GM21825 (cell line): ENCODE results near the gene MYLK.
"Not testable (repeated sequence)": the region's sequence is repeated elsewhere in the genome, so short reads cannot be mapped to it uniquely, and the experiment has no call there.

Source experiments
- ATAC-seq: cut with Tn5 transposase; IDR thresholded peaks from one replicate; pipeline ENCODE4 v1.9.1; 2021; ENCODE audit warnings: mild to moderate bottlenecking, moderate library complexity; ENCODE audit not compliant: unreplicated experiment

Gene MYLK

DNA sequence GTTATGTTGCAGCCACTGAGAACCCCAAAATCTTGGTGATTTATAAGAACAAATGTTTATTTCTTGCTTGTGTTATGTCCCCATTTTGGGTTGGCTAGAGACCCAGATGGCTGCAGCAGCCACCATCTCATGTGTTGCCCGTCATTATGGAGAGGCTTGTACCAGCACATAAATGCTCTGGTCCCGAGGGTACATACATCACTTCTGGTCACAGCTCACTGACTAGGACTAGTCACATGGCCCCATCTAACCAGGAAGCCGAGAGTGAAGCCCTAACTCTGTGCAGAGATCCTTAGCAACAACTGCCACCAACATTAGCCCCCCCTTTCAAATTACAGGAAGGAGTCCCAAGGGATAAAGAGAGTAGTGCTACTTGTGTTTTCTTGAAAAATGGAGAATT lies 273.8 kb downstream of the MYLK start:
- ATAC-seq: peak; percentile 75

DNA sequence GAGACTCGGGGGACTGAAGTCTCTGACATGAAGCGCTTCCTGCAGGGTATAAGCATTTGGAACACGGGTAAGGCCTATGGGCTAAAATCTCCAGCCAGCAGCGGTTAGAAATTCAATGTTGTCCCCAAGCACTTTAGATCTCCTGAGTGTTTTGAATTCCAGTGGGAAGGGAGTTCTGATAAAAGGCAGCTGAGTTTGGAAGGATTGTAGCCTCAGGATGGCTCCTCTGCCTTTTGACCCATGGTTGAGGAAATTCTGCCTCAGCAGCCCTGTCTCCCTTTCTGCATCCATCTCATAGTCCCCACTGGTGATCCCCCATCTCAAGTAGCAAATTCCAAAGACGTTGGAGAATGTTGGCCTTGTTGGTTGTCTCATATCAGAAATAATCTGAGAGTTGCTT lies 275.1 kb downstream of the MYLK start:
- no peak for ATAC-seq

DNA sequence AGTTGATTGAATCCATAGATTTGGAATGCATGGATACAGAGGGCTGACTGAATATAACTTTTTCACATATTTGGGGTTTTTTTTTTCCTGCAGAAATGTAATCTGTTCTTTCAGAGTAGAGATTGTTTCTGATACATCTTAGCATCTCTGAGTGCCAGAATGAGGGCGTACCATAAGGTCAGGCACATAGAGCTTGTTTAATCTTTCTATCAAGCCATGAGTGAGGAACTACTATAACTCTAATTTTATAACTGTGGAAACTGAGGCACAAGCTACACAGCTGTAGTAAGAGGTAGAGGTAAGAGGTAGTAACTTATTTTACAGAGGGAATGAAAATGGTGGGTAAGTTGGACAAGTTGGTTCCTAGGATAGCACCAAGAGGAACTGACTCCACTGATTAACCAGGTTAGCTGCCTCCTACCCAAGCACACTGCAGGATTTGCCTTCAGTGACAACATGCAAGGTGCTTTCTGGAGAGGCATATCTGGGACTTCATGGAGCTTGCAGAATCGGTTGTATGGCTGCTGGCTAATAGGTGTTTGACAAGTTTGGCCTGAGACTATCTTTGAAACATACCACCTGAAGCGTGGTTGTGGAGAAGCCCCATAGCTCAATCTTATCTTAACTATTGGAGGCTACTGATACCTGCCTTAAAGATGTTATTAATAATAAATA lies 275.7 kb downstream of the MYLK start:
- ATAC-seq: no peak

DNA sequence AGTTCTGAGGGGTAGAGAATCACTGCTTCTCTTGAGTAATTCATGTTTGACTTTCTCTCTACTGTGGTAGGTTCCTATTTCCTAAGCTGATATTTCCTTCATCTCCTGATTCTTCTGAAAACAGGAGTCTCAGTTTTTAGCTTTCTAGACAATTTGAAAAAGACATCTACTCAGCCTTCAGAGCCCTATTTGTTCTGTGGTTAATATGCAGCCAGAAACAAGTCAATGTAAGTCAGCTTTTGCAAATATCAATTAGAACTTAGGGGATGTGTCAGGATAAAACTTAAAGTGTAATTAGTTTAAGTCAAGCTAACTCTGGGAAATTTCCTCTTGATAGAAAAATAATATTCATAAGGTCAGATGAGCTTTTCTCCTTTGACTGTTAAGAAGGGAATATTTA lies 277.6 kb downstream of the MYLK start:
- no peak for ATAC-seq

DNA sequence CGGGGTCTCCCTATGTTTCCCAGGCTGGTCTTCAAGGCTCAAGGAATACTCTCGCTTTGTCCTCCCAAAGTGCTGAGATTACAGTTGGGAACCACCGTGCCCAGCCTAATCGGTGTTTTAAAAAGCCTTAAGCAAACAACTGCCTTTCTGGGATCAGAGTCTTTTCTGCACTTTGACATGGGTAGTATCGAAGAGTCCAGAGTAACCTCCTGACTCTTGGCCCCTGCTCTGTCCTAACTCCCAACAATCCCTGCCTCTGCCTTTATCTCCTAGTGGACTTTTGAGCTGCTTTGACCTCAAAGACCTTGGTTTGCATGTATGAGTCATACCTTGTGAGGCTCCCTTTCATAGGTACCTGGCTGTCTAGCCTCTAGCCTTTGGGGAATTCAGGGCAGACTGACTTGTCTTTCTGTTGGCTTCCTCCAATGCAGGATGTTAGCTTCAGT lies 278.3 kb downstream of the MYLK start:
- ATAC-seq: peak; percentile 70

DNA sequence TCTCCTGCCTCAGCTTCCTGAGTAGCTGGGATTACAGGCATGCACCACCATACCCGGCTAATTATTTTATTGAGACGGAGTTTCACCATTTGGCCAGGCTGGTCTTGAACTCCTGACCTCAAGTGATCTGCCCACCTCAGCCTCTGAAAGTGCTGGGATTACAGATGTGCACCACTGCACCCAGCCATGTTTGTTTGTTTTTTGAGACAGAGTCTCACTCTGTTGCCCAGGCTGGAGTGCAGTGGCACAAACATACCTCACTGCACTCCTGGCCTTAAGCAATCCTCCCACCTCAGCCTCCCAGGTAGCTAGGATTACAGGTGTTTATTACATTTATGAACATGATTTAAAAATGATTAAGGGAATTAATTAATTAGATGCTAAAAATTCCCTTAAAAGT lies 281.0 kb downstream of the MYLK start:
- ATAC-seq: not testable (repeated sequence)

DNA sequence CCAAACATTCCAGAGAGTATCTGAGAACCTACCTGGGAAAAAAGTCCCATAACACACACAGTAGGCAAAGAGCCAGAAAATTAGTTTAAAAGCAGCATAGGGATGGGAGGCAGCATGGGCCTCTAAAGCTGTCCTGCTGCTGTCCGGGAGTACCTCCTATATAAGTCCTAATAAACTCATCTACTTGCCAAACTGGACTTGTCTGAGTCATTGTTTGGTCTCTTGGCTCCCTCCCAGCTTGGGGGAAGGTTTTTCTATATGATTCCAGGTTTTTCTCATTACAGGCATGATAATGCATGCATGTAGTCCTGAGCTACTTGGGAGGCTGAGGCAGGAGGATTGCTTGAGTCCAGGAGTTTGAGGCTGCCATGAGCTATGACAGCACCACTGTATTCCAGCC lies 281.8 kb downstream of the MYLK start:
- ATAC-seq: no peak

DNA sequence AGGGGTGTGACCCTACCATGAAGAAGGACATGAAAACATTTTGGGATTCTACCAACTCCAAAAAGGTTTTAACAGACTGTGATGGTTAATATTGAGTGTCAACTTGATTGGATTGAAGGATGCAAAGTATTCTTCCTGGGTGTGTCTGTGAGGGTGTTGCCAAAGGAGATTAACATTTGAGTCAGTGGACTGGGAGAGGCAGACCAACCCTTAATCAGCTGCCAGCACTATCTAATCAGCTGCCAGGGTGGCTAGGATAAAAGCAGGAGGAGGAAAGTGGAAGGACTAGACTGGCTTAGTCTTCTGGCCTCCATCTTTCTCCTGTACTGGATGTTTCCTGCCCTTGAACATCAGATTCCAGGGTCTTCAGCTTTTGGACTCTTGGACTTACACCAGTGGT lies 283.3 kb downstream of the MYLK start:
- ATAC-seq: not testable (repeated sequence)

DNA sequence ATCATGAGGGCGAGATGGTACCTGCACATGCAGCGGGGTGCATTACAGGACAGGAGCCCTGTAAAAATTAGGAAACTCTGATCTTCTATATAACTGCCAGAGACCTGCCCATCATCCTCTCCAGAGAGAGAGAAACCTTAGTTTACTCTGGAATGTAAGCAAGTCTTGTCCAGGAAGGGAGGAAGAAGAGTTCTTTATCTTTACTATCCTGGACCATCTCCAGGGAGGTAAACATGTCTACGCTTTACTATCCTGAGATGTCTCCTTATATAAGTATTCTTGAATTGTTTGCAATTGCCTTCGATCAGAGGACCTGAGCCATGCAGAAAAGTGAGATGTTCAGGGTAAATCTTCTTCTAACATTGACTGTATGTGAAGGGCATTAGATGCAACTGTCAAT lies 286.6 kb downstream of the MYLK start:
- no peak for ATAC-seq

DNA sequence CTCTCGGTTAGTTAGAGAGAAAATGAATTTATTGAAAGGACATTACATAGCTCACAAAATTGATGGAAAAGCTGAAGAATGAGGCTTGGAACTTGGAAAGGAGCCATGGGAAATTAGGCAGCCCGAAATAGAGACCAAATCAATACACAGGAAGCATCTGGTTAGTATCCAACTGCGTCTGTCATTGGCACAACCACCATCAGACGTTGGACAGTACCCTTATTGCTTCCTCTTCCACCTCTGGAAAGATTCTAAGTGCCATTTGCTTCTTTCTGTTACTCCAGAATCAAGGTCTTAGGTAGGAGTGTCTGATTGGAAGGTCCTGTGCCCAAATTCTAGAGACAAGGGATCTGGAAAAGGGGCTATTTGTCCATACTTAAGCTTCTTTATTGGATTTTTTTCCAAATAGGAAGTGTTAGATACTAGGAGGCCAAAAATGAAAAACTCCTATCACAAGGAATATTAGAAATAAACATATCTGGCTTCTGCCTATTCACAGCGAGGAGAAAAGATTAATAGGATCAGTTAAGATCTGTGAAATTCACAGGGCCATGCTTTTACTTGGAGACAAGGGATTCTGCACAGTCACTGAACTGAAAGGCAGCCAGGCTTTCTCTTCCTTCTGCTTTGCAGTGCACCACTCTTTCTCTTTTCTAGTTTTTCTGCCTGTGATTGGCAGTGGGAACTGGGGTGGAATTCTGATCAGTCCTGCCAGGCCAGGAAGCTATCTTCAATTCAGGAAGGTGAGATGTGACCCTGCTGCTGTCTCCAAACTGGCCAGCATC lies 288.5 kb downstream of the MYLK start:
- no peak for ATAC-seq

DNA sequence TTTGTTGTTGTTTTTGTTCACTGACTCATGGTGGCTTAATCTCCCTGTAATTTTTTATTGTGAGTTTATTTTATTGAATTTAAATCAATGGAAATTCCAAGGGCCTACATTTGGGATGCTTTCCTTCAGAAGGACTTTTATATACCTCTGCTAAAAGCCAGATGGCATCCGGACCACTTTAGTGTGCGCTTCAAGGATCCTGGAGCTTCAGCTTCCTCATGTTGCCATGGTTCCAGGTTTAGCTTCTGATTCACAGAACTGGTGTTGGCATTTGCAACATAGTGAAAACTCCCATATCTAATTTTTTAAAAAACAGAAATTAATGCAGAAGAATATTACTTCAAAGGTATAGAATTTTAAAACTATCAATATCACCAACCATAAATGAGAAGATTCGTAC lies 290.8 kb downstream of the MYLK start:
- ATAC-seq: no peak

DNA sequence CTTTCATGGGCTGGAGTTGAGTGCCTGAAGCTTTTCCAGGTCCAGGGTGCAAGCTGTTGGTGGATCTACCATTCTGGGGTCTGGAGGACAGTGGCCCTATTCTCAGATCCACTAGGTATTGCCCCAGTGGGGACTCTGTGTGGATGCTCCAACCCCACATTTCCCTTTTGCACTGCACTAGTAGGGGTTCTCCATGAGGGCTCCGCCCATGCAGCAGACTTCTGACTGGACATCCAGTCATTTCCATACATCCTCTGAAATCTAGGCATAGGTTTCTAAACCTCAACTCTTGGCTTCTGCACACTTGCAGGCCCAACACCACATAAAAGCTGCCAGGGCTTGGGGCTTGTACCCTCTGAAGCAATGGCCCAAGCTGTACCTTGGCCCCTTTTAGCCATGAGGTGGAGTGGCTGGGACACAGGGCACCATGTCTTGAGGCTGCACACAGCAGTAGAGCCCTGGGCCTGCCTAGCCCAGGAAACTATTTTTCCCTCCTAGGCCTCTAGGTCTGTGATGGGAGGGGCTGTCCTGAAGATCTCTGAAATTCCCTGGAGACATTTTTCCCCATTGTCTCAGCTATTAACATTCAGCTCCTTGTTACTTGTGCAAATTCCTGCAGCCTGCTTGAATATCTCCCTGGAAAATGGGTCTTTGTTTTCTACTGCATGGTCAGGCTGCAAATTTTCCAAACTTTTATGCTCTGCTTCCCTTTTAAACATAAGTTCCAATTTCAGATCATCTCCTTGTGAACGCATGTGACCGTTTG lies 293.3 kb downstream of the MYLK start:
- ATAC-seq: no peak

DNA sequence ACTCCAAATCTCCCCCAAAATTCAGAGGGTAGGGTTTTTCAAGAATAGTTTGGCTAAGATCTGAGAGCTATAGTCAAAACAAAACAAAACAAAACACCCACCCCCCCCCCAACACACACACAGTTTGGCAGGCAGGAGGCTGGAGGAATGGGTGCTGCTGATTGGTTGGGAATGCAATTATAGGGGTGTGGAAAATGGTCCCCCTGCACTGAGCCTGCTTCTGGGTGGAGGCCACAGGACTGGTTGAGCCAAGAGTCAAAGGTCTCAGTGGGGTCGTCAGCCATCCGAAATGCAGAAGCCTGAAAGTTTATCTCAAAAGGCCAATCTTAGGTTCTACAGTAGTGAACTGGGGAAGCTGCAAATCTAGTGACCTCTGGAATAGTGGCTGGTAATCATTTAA lies 296.7 kb downstream of the MYLK start:
- ATAC-seq: no peak

DNA sequence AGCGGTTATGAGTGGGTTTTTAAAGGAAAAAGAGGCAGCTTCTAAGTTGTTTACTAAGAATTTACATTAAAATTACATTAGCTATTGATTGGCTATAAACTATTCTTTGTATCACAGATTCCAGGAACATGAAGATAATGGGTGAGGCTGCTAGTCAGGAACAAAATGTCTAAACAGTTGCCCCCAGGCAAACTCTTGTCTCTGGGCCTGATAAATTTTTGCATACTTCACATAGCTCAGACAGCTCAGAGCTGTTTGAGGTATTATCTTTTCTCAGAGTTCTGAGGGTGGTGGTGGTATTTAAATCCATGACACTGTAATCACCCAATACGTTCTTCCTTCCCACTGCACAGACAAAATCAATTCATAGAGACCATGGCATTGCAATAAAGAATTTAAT lies 297.2 kb downstream of the MYLK start:
- ATAC-seq: no peak

DNA sequence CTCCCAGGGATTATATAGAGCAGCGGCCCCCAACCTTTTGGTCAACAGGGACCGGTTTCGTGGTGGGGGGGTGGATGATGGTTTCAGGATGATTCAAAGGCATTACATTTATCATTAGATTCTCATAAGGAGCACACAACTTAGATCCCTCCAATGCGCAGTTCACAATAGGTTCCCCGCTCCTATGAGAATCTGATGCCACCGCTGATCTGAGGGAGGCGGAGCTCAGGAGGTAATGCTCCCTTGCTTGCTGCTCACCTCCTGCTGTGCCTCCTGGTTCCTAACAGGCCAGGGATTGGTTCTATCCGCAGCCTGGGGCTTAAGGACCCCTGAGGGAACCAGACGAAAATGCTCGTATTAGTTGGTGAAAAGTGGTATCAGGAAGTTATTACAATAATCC lies 298.0 kb downstream of the MYLK start:
- ATAC-seq: no peak

DNA sequence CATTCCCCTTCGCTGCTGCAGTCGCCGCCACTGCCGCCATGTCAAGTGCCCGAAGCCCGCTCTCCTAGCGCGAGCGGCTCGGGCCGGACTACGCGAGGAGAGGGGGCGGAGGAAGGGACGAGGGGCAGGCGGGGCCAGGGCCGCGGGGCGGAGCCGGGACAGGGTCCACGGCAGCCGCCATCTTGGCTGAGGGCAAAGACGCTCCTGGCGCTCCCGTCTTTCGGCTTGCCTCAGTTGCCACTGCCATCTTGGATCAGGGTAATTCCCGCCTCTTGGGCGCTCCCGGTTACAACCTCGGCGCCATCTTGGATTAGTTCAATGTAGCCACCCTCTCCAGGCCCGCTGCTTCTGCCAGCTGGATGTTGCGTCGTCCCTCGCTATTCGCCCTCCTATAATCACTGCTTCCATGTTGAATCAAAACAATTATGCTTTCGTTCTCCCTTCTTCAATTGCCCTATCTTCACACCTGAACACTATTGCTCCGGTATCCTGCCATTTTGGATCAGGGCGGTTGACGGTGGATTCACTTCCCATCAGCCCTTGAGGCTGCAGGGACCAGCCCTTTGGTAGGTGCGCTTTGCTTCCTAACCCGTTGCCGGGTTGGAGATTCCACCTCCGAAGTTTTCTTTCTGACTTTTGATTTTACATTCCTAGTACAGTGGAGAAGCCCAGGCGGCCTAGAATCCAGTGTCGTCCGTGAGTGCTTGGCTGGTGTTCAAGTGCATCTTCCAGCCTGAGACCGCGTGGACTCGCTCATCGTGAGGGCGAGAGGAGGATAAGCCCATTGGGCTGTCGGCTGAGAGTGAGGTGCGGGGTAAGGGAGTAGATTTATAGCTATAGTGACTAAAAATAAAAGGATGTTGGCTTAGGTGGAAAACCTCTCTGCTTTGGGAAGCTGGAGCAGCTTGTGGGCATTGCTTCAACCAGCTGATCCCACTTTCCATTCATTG lies 298.9 kb downstream of the MYLK start, which contains the start of gene HACD2:
Gene HACD2 (minus strand): TSS at position 66 of the 950 bp plus-strand sequence. CDS start 26 bp downstream, at position 40.
- peak; percentile 92 for ATAC-seq

DNA sequence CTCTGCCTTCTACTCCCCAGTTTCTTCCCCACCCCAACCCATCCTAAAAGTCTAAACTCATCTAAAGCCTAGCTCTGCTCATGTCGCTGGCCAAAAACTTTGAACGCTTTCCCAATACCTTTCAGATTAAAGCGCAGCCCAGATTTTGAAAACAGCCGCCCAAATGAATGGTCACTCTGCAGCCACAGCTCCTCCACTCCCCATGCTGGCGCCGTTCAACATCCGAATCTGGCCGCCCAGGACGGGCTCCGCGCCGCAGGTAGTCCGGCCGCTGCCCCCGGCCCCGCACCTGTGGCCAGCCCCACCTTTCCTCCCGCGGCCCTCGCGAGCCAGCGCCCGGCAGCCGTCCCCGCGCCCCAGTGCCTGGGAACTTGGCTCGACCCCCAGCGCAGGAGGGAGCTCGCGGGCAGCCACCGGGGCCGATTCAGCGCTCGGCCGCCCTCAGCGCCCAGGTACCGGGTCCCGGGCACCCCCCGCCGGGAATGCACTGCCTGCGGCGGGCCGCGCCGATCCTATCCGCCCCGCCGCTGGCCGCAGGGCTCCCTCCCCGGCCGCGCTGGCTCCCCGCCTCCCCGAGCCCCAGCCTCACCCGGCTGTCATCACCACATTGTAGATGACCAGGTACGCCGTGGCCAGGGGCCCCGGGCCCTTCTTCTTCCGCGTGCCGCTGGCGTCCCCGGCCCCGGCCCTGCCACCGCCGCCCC lies 299.7 kb downstream of the MYLK start:
- peak; percentile 26 for ATAC-seq

DNA sequence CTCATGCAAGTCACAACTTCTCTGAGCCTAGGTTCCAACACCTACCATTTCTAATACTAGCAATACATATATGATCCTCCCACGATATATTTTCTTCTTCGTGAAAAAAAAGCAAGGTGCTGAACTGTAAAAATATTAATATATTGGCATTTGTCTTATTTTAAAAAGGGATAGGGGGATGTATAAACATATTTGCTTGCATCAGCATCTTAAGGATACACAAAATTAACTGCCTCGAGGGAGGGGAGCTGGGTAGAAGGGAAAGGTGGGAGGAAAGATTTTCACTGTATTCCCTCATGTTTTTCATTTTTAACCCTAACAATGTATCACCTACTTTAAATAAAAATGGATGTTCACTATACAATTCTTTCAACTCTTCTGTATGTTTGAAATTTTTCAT lies 300.6 kb downstream of the MYLK start:
- no peak for ATAC-seq

DNA sequence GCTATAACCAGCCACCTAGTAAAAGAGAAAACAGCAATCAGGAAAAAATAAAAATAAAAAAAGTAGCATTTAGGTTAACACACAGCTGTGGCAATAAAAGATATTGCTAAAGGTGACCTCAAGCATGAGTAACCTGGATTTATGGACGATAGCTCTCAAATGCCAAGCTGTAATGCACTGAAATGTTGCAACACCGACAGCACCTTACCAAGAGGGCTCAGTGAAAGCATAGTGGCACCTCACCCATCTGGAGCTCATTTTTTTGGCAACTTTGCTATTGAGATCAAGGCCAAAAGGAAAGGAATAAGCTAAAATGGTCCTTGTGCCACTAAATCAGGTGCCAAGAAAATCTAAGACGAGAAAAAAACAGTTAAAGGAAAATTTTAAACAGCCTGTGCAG lies 301.8 kb downstream of the MYLK start:
- ATAC-seq: no peak

DNA sequence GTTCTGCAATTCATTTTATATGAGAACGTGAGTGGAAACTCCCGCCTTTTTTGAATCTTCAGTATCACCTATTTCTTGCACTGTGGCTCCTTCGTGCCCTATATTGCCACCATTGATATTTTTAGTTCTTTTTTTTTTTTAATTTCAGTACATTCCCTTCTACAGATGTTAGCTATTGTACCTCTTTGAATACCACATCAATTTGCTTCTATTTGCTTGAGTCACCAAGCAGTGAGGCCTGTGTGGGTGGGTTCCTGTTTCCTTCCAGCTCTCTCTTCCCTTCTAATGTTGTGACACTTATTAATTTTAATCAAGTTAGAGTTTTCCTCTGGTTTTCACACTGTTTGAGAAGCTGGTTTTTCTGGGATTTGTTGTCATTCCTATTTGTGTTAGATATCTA lies 308.0 kb downstream of the MYLK start:
- ATAC-seq: no peak
